ENCODE measurements around the gene GSG1L.

- TF ChIP-seq POLR2A (IDR thresholded peaks at IDR 0.05; ENCODE audit: low read depth, low read length) (no peak), POLR2AphosphoS5 (IDR thresholded peaks at IDR 0.05; ENCODE audit: low read depth, low read length) (no peak), TAF1 (IDR thresholded peaks at IDR 0.05; ENCODE audit: low read depth, low read length) (no peak), SPI1 (IDR thresholded peaks at IDR 0.05; ENCODE audit: low read depth, low read length) (no peak)
These were observed 63.8 kb downstream of the GSG1L start for GRCh38 chr16:27999687-28000086.
